Measurements from ENCODE around the gene DAB1.

DAB1 gene

DNA sequence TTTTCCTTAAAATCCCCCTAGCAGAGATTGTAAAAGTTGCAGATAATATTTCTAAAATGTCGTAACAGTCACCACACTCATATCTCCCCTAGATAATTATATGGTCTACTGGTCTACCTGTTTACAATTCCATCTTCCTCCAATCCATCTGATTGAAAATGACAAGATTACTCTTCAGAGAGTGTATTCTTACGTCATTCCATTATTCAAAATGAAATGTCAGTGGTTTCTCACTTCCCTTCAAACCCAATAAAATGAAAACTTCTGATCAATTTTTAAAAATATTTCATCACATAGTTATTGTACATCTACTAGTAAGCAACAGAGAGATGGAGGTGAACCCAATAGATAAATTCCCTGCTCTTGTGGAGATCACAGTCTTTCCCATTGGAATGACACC, 255.9 kb downstream of the DAB1 start:
- Histone ChIP-seq H2BK5ac (ENCODE audit: low read length) (no peak overlapping the region), H2BK12ac (ENCODE audit: low read length) (no peak overlapping the region), H4K8ac (ENCODE audit: low read depth, low read length) (no peak overlapping the region), H3K23ac (ENCODE audit: low read depth, low read length, poor library complexity) (no peak overlapping the region), H3K4ac (ENCODE audit: low read length) (no peak overlapping the region), H3K4me3 (ENCODE audit: low read length in 2 of 2) (no peak overlapping the region), H3K27me3 (ENCODE audit: control insufficient read depth in 3 of 3, insufficient read depth in 3 of 3, low read depth in 1 of 3, low read length in 3 of 3) (no peaks in the 10 kb centered on the region), H3K9ac (ENCODE audit: low read depth, low read length, poor library complexity) (no peak overlapping the region), H3K14ac (ENCODE audit: low read length) (no peak overlapping the region), H2BK120ac (ENCODE audit: low read depth, low read length) (no peak overlapping the region), H3K27ac (replicated peaks; ENCODE audit: low read length) (no peak overlapping the region), H2AK5ac (ENCODE audit: low read depth, low read length) (no peak overlapping the region), H3K4me1 (ENCODE audit: control insufficient read depth in 2 of 2, insufficient read depth in 1 of 2, low read depth in 1 of 2, low read length in 2 of 2) (peaks cover 5 to 11% of the 10 kb centered on the region in 2 donors), H3K9me3 (replicated peaks in 1 of 2; ENCODE audit: control insufficient read depth in 2 of 2, insufficient read depth in 1 of 2, low read depth in 1 of 2, low read length in 2 of 2) (no peaks in the 10 kb centered on the region), H3K18ac (ENCODE audit: low read length) (no peak overlapping the region), H3K4me2 (ENCODE audit: insufficient read depth, low read length, poor library complexity, severe bottlenecking) (no peak overlapping the region), H3K36me3 (replicated peaks in 1 of 2; ENCODE audit: control insufficient read depth in 2 of 2, insufficient read depth in 2 of 2, low read length in 2 of 2) (no peaks in the 10 kb centered on the region), H2AFZ (ENCODE audit: low read length) (no peak overlapping the region), H4K91ac (ENCODE audit: low read depth, low read length, poor library complexity) (no peak overlapping the region), H3K79me1 (ENCODE audit: low read depth, low read length) (no peaks in the 10 kb centered on the region), H2BK15ac (ENCODE audit: low read length) (no peak overlapping the region)
- no peak for DNase-seq (ENCODE audit: low spot score)
- no CpG with 5 or more reads among the region's 2 CpGs for WGBS, 2 donors (ENCODE audit: extremely low coverage in 2 of 2, insufficient read length in 2 of 2, insufficient replicate concordance in 1 of 2)

- no peak overlapping the region for H3K4ac ChIP-seq (ENCODE audit: low read length)
- no peak overlapping the region for H3K23ac ChIP-seq (ENCODE audit: low read depth, low read length, poor library complexity)
- peaks cover 3 to 12% of the 10 kb centered on the region in 2 donors for H3K4me1 ChIP-seq (ENCODE audit: control insufficient read depth in 2 of 2, insufficient read depth in 1 of 2, low read depth in 1 of 2, low read length in 2 of 2)
- H3K27ac ChIP-seq (replicated peaks; ENCODE audit: low read length), result no peak overlapping the region
- H3K79me1 ChIP-seq (ENCODE audit: low read depth, low read length), result no peaks in the 10 kb centered on the region
- H2BK12ac ChIP-seq (ENCODE audit: low read length), result no peak overlapping the region
- DNase-seq (ENCODE audit: low spot score), result no peak
- no peaks in the 10 kb centered on the region for H3K36me3 ChIP-seq (replicated peaks in 1 of 2; ENCODE audit: control insufficient read depth in 2 of 2, insufficient read depth in 2 of 2, low read length in 2 of 2)
- H3K9me3 ChIP-seq (replicated peaks in 1 of 2; ENCODE audit: control insufficient read depth in 2 of 2, insufficient read depth in 1 of 2, low read depth in 1 of 2, low read length in 2 of 2), result no peaks in the 10 kb centered on the region
- no peak overlapping the region for H3K9ac ChIP-seq (ENCODE audit: low read depth, low read length, poor library complexity)
- no peak overlapping the region for H2AFZ ChIP-seq (ENCODE audit: low read length)
- no peak overlapping the region for H3K14ac ChIP-seq (ENCODE audit: low read length)
- H2AK5ac ChIP-seq (ENCODE audit: low read depth, low read length), result no peak overlapping the region
- no peak overlapping the region for H3K4me2 ChIP-seq (ENCODE audit: insufficient read depth, low read length, poor library complexity, severe bottlenecking)
- WGBS, 2 donors (ENCODE audit: extremely low coverage in 2 of 2, insufficient read length in 2 of 2, insufficient replicate concordance in 1 of 2), result no CpG with 5 or more reads among the region's 1 CpG
- H4K91ac ChIP-seq (ENCODE audit: low read depth, low read length, poor library complexity), result no peak overlapping the region
- H3K4me3 ChIP-seq (ENCODE audit: low read length in 2 of 2), result no peak overlapping the region
- H4K8ac ChIP-seq (ENCODE audit: low read depth, low read length), result no peak overlapping the region
- no peak overlapping the region for H3K18ac ChIP-seq (ENCODE audit: low read length)
- no peak overlapping the region for H2BK120ac ChIP-seq (ENCODE audit: low read depth, low read length)
- H3K27me3 ChIP-seq (ENCODE audit: control insufficient read depth in 3 of 3, insufficient read depth in 3 of 3, low read depth in 1 of 3, low read length in 3 of 3), result no peaks in the 10 kb centered on the region
- H2BK15ac ChIP-seq (ENCODE audit: low read length), result no peak overlapping the region
- H2BK5ac ChIP-seq (ENCODE audit: low read length), result no peak overlapping the region
Measured at GRCh38 chr1:57165546-57165945, 258.3 kb downstream of the DAB1 start.

- H3K18ac ChIP-seq (ENCODE audit: low read length), result no peak overlapping the region
- H2BK15ac ChIP-seq (ENCODE audit: low read length), result no peak overlapping the region
- no peak overlapping the region for H2AFZ ChIP-seq (ENCODE audit: low read length)
- no peaks in the 10 kb centered on the region for H3K27me3 ChIP-seq (ENCODE audit: control insufficient read depth in 3 of 3, insufficient read depth in 3 of 3, low read depth in 1 of 3, low read length in 3 of 3)
- H3K4me1 ChIP-seq (ENCODE audit: control insufficient read depth in 2 of 2, insufficient read depth in 1 of 2, low read depth in 1 of 2, low read length in 2 of 2), result peaks cover 8 to 11% of the 10 kb centered on the region in 2 donors
- H4K8ac ChIP-seq (ENCODE audit: low read depth, low read length), result no peak overlapping the region
- no CpG with 5 or more reads among the region's 1 CpG for WGBS, 2 donors (ENCODE audit: extremely low coverage in 2 of 2, insufficient read length in 2 of 2, insufficient replicate concordance in 1 of 2)
- no peak overlapping the region for H3K4me3 ChIP-seq (ENCODE audit: low read length in 2 of 2)
- DNase-seq (ENCODE audit: low spot score), result no peak
- no peaks in the 10 kb centered on the region for H3K9me3 ChIP-seq (replicated peaks in 1 of 2; ENCODE audit: control insufficient read depth in 2 of 2, insufficient read depth in 1 of 2, low read depth in 1 of 2, low read length in 2 of 2)
- H3K4me2 ChIP-seq (ENCODE audit: insufficient read depth, low read length, poor library complexity, severe bottlenecking), result no peak overlapping the region
- no peak overlapping the region for H3K27ac ChIP-seq (replicated peaks; ENCODE audit: low read length)
- no peak overlapping the region for H2BK12ac ChIP-seq (ENCODE audit: low read length)
- H4K91ac ChIP-seq (ENCODE audit: low read depth, low read length, poor library complexity), result no peak overlapping the region
- H3K4ac ChIP-seq (ENCODE audit: low read length), result no peak overlapping the region
- no peak overlapping the region for H3K9ac ChIP-seq (ENCODE audit: low read depth, low read length, poor library complexity)
- no peaks in the 10 kb centered on the region for H3K36me3 ChIP-seq (replicated peaks in 1 of 2; ENCODE audit: control insufficient read depth in 2 of 2, insufficient read depth in 2 of 2, low read length in 2 of 2)
- H3K14ac ChIP-seq (ENCODE audit: low read length), result no peak overlapping the region
- no peak overlapping the region for H2BK120ac ChIP-seq (ENCODE audit: low read depth, low read length)
- H2AK5ac ChIP-seq (ENCODE audit: low read depth, low read length), result no peak overlapping the region
- no peak overlapping the region for H2BK5ac ChIP-seq (ENCODE audit: low read length)
- H3K23ac ChIP-seq (ENCODE audit: low read depth, low read length, poor library complexity), result no peak overlapping the region
- no peaks in the 10 kb centered on the region for H3K79me1 ChIP-seq (ENCODE audit: low read depth, low read length)
Measured at GRCh38 chr1:57164584-57164983, 259.3 kb downstream of the DAB1 start.

DNA sequence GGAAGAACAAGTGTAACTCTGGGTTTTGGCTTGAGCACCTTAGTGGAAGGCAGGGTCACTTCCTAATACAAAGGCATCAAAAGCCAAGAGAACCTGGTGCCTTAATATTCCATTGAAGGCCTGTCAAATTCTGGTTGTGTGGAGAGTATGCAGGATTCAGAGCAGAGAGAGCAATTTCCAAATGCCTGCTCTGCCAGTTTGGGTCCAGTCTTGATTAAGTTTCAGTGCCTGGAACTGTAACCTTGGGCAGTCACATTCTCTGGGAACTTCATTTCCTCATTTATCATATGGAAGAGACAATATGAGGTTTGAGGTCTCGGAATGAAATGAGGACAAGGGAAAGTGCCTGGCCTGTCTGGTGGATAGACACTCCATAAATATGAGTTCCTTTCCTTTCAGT, 260.1 kb downstream of the DAB1 start:
- Histone ChIP-seq H3K18ac (ENCODE audit: low read length) (no peak overlapping the region), H3K27ac (replicated peaks; ENCODE audit: low read length) (no peak overlapping the region), H2AK5ac (ENCODE audit: low read depth, low read length) (no peak overlapping the region), H3K4ac (ENCODE audit: low read length) (no peak overlapping the region), H3K36me3 (replicated peaks in 1 of 2; ENCODE audit: control insufficient read depth in 2 of 2, insufficient read depth in 2 of 2, low read length in 2 of 2) (no peaks in the 10 kb centered on the region), H2BK5ac (ENCODE audit: low read length) (no peak overlapping the region), H3K4me3 (ENCODE audit: low read length in 2 of 2) (no peak overlapping the region), H3K27me3 (ENCODE audit: control insufficient read depth in 3 of 3, insufficient read depth in 3 of 3, low read depth in 1 of 3, low read length in 3 of 3) (no peaks in the 10 kb centered on the region), H2AFZ (ENCODE audit: low read length) (no peak overlapping the region), H4K91ac (ENCODE audit: low read depth, low read length, poor library complexity) (no peak overlapping the region), H3K9me3 (replicated peaks in 1 of 2; ENCODE audit: control insufficient read depth in 2 of 2, insufficient read depth in 1 of 2, low read depth in 1 of 2, low read length in 2 of 2) (no peaks in the 10 kb centered on the region), H3K14ac (ENCODE audit: low read length) (no peak overlapping the region), H3K4me1 (ENCODE audit: control insufficient read depth in 2 of 2, insufficient read depth in 1 of 2, low read depth in 1 of 2, low read length in 2 of 2) (peaks cover 8 to 11% of the 10 kb centered on the region in 2 donors), H3K4me2 (ENCODE audit: insufficient read depth, low read length, poor library complexity, severe bottlenecking) (no peak overlapping the region), H3K9ac (ENCODE audit: low read depth, low read length, poor library complexity) (no peak overlapping the region), H4K8ac (ENCODE audit: low read depth, low read length) (no peak overlapping the region), H3K79me1 (ENCODE audit: low read depth, low read length) (no peaks in the 10 kb centered on the region), H3K23ac (ENCODE audit: low read depth, low read length, poor library complexity) (no peak overlapping the region), H2BK120ac (ENCODE audit: low read depth, low read length) (no peak overlapping the region), H2BK15ac (ENCODE audit: low read length) (no peak overlapping the region), H2BK12ac (ENCODE audit: low read length) (no peak overlapping the region)
- WGBS, 2 donors (ENCODE audit: extremely low coverage in 2 of 2, insufficient read length in 2 of 2, insufficient replicate concordance in 1 of 2), result no CpG with 5 or more reads among the region's 1 CpG
- DNase-seq (ENCODE audit: low spot score), result no peak

Measured in neuronal stem cell (in vitro differentiated cells).